HEK293 (cell line): ENCODE results near the gene G3BP1.

ENCODE experiments used
- CTCF ChIA-PET: fragments of 350-600 bp; formaldehyde crosslinking; extraction: SDS; loops from one replicate; lab custom pipeline; 2021; ENCODE audit warnings: antibody characterized with exemption; lab: Yijun Ruan, JAX
- POLR2A ChIA-PET: fragments of 300-600 bp; formaldehyde crosslinking; extraction: SDS; loops from one replicate; lab custom pipeline; 2020; ENCODE audit warnings: antibody characterized with exemption, inconsistent platforms; lab: Yijun Ruan, JAX
- H3K27ac ChIP-seq: fragments of 200-500 bp; sonication (Bioruptor generic); 2 replicates; pipeline ENCODE4 v1.5.1; 2014; ENCODE audit warnings: low read depth, low read length, control low read depth, inconsistent platforms; ENCODE audit errors: extremely low read depth
- H3K36me3 ChIP-seq, 2 experiments: fragments of 200-500 bp in 1 of 2; sonication (Bioruptor generic) in 1 of 2; 1 replicate in 1 of 2; 2 replicates in 1 of 2; pipeline ENCODE4 v1.5.1; 2014 to 2017; ENCODE audit warnings: inconsistent platforms in 2 of 2, low read length in 2 of 2; ENCODE audit not compliant: control insufficient read depth in 2 of 2, insufficient read depth in 1 of 2
- H3K4me1 ChIP-seq: fragments of 200-500 bp; sonication (Bioruptor generic); 2 replicates; pipeline ENCODE4 v1.5.1; 2014; ENCODE audit warnings: mild to moderate bottlenecking, low read length, inconsistent platforms; ENCODE audit not compliant: control insufficient read depth, insufficient read depth
- H3K4me3 ChIP-seq: 2 replicates; pipeline ENCODE4 v1.5.1; 2011; ENCODE audit warnings: low read depth, mild to moderate bottlenecking, control low read depth, low read length, moderate library complexity
- H3K9me3 ChIP-seq: fragments of 200-500 bp; sonication (Bioruptor generic); 2 replicates; pipeline ENCODE4 v1.5.1; 2014; ENCODE audit warnings: low read depth, low read length, inconsistent platforms; ENCODE audit not compliant: control insufficient read depth, insufficient read depth
- GLI4 ChIP-seq: fragments of 450-650 bp; formaldehyde crosslinking; IDR thresholded peaks from 2 replicates; pipeline ENCODE4 v1.5.1; 2016; ENCODE audit warnings: missing biosample characterization, missing genetic modification characterization
- PATZ1 ChIP-seq: fragments of 450-650 bp; formaldehyde crosslinking; IDR thresholded peaks from 2 replicates; pipeline ENCODE4 v1.5.1; 2016; ENCODE audit warnings: missing biosample characterization, missing genetic modification characterization
- PRDM2 ChIP-seq: fragments of 450-650 bp; formaldehyde crosslinking; IDR thresholded peaks from 2 replicates; pipeline ENCODE4 v1.5.1; 2016; ENCODE audit warnings: missing biosample characterization, missing genetic modification characterization, borderline replicate concordance
- SALL2 ChIP-seq: fragments of 450-650 bp; formaldehyde crosslinking; IDR thresholded peaks from 2 replicates; pipeline ENCODE4 v1.5.0; 2017; ENCODE audit warnings: missing biosample characterization, mild to moderate bottlenecking, missing genetic modification characterization, borderline replicate concordance
- ZNF157 ChIP-seq: fragments of 450-650 bp; formaldehyde crosslinking; IDR thresholded peaks from 2 replicates; pipeline ENCODE4 v1.5.1; 2016; ENCODE audit warnings: missing biosample characterization, missing genetic modification characterization
- ZNF175 ChIP-seq: fragments of 450-650 bp; formaldehyde crosslinking; IDR thresholded peaks from 2 replicates; pipeline ENCODE4 v1.5.1; 2016; ENCODE audit warnings: missing biosample characterization, missing genetic modification characterization
- ZNF302 ChIP-seq: fragments of 450-650 bp; formaldehyde crosslinking; IDR thresholded peaks from 2 replicates; pipeline ENCODE4 v1.5.1; 2016; ENCODE audit warnings: missing biosample characterization, missing genetic modification characterization, low read depth
- ZNF37A ChIP-seq: fragments of 450-650 bp; IDR thresholded peaks from 2 replicates; pipeline ENCODE4 v1.5.1; 2018; ENCODE audit warnings: missing biosample characterization, missing genetic modification characterization
- ZNF416 ChIP-seq: fragments of 450-650 bp; formaldehyde crosslinking; IDR thresholded peaks from 2 replicates; pipeline ENCODE4 v1.5.1; 2016; ENCODE audit warnings: missing biosample characterization, missing genetic modification characterization
- ZNF561 ChIP-seq: fragments of 450-650 bp; IDR thresholded peaks from 2 replicates; pipeline ENCODE4 v1.5.1; 2018; ENCODE audit warnings: missing biosample characterization, missing genetic modification characterization, borderline replicate concordance
- ZNF610 ChIP-seq: fragments of 450-650 bp; formaldehyde crosslinking; IDR thresholded peaks from 2 replicates; pipeline ENCODE4 v1.5.1; 2016; ENCODE audit warnings: missing biosample characterization, missing genetic modification characterization, borderline replicate concordance
- ZNF629 ChIP-seq: fragments of 450-650 bp; formaldehyde crosslinking; IDR thresholded peaks from 2 replicates; pipeline ENCODE4 v1.5.1; 2017; ENCODE audit warnings: missing biosample characterization, missing genetic modification characterization
- ZNF639 ChIP-seq: fragments of 450-650 bp; formaldehyde crosslinking; IDR thresholded peaks from 2 replicates; pipeline ENCODE4 v1.5.1; 2016; ENCODE audit warnings: missing biosample characterization, missing genetic modification characterization
- ZNF76 ChIP-seq: fragments of 450-650 bp; formaldehyde crosslinking; IDR thresholded peaks from 2 replicates; pipeline ENCODE4; 2016; ENCODE audit warnings: low read depth, missing biosample characterization, missing genetic modification characterization, borderline replicate concordance
- TF ChIP-seq, protein P1 (sequence below): fragments of 450-650 bp; formaldehyde crosslinking; IDR thresholded peaks from 2 replicates; pipeline ENCODE4 v1.5.1; 2016; ENCODE audit warnings: missing biosample characterization, missing genetic modification characterization
- TF ChIP-seq, protein P2 (sequence below): fragments of 450-650 bp; formaldehyde crosslinking; IDR thresholded peaks from 2 replicates; pipeline ENCODE4 v1.5.1; 2016; ENCODE audit warnings: missing biosample characterization, missing genetic modification characterization, borderline replicate concordance

Gene G3BP1

GRCh38 chr5:151771259-151772028 is at the start of gene G3BP1 (continued):
- TF ChIP-seq, protein P1, sequence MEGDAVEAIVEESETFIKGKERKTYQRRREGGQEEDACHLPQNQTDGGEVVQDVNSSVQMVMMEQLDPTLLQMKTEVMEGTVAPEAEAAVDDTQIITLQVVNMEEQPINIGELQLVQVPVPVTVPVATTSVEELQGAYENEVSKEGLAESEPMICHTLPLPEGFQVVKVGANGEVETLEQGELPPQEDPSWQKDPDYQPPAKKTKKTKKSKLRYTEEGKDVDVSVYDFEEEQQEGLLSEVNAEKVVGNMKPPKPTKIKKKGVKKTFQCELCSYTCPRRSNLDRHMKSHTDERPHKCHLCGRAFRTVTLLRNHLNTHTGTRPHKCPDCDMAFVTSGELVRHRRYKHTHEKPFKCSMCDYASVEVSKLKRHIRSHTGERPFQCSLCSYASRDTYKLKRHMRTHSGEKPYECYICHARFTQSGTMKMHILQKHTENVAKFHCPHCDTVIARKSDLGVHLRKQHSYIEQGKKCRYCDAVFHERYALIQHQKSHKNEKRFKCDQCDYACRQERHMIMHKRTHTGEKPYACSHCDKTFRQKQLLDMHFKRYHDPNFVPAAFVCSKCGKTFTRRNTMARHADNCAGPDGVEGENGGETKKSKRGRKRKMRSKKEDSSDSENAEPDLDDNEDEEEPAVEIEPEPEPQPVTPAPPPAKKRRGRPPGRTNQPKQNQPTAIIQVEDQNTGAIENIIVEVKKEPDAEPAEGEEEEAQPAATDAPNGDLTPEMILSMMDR (tag by site-specific recombination), result peak; percentile 69
- TF ChIP-seq GLI4 (no peak), ZNF76 (tag by site-specific recombination) (peak; percentile 61; the same call in 1 of the 2 replicates), SALL2 (tag by site-specific recombination) (no peak), ZNF629 (tag by site-specific recombination) (peak; percentile 29; the same call in 1 of the 2 replicates)

DNA sequence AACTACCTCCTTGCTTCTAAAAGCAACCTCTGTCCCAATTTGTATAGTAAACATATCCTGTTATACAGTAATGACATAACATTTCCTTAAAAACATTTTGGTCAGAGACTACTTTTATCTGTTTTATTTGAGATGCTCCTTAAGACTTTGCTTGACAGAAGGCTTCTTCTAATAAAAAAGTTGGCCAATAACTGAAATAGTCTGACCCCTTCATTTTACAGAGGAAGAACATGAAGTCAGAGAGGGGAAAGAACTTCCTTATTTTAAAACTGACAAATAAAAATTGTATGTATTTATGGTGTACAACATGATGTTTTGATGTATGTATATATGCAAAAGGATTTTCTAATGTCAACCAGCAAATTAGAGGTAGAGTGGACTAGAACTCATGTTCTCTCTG is 49.2 kb upstream of the G3BP1 start:
- Histone ChIP-seq H3K9me3 (no peaks in the 10 kb centered on the region), H3K4me3 (no peak overlapping the region), H3K27ac (no peak overlapping the region), H3K36me3 (no peaks in the 10 kb centered on the region), H3K4me1 (no peaks in the 10 kb centered on the region)
- CTCF ChIA-PET, result interaction anchor here (0.6 to 6.3 kb wide), 5 partner anchors 17 to 63 kb away, joined by 3 to 103 read pairs (median 4); no protein-coding TSS in a partner anchor
- TF ChIP-seq ZNF610 (tag by site-specific recombination) (no peak), PATZ1 (tag by site-specific recombination) (no peak), PRDM2 (tag by site-specific recombination) (no peak), ZNF302 (tag by site-specific recombination) (no peak), ZNF416 (tag by site-specific recombination) (no peak), ZNF639 (tag by site-specific recombination) (no peak), ZNF561 (no peak), ZNF157 (tag by site-specific recombination) (no peak), ZNF175 (tag by site-specific recombination) (no peak), ZNF37A (tag by site-specific recombination) (no peak)
- TF ChIP-seq, protein P1 (tag by site-specific recombination), result no peak
- TF ChIP-seq, protein P2, sequence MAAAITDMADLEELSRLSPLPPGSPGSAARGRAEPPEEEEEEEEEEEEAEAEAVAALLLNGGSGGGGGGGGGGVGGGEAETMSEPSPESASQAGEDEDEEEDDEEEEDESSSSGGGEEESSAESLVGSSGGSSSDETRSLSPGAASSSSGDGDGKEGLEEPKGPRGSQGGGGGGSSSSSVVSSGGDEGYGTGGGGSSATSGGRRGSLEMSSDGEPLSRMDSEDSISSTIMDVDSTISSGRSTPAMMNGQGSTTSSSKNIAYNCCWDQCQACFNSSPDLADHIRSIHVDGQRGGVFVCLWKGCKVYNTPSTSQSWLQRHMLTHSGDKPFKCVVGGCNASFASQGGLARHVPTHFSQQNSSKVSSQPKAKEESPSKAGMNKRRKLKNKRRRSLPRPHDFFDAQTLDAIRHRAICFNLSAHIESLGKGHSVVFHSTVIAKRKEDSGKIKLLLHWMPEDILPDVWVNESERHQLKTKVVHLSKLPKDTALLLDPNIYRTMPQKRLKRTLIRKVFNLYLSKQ (tag by site-specific recombination), result no peak
- POLR2A ChIA-PET, result interaction anchor here (1.5 kb wide), 1 partner anchor 49 kb away, joined by 6 read pairs; the partner anchor contains the start of gene G3BP1
